HL-60 (cell line): ENCODE measurements around the gene CUTC.

ENCODE experiments used
- DNase-seq, 2 experiments: peaks; one replicate each; pipeline ENCODE4 v3.0.0-alpha.2; 2010 to 2020; ENCODE audit warnings: low read depth in 1 of 2, low spot score in 1 of 2
- H3K27ac ChIP-seq: fragments of 250-450 bp; sonication (Bioruptor Pico); replicated peaks from 2 replicates; pipeline ENCODE4 v1.5.1; 2020; ENCODE audit warnings: mild to moderate bottlenecking, moderate library complexity
- H3K27me3 ChIP-seq: fragments of 250-450 bp; sonication (Bioruptor Pico); 2 replicates; pipeline ENCODE4 v1.5.1; 2021; ENCODE audit warnings: mild to moderate bottlenecking, moderate library complexity; ENCODE audit not compliant: insufficient read depth, poor library complexity, severe bottlenecking
- H3K4me3 ChIP-seq: replicated peaks from 2 replicates; pipeline ENCODE4 v1.5.1; 2011; ENCODE audit warnings: mild to moderate bottlenecking, control low read depth, low read length; ENCODE audit not compliant: insufficient read depth
- GABPA ChIP-seq: IDR thresholded peaks from 2 replicates; pipeline ENCODE4 v1.6.1; 2012; ENCODE audit warnings: low read depth
- POLR2AphosphoS5 ChIP-seq: IDR thresholded peaks from 2 replicates; pipeline ENCODE4 v1.6.1; 2012; ENCODE audit warnings: low read depth
- SPI1 ChIP-seq: IDR thresholded peaks from 2 replicates; pipeline ENCODE4 v1.6.1; 2012; ENCODE audit warnings: low read depth, mild to moderate bottlenecking, borderline replicate concordance
- TF ChIP-seq, protein P1 (sequence below): IDR thresholded peaks from 2 replicates; pipeline ENCODE4 v1.6.1; 2012; ENCODE audit warnings: low read depth; ENCODE audit not compliant: insufficient replicate concordance
- TF ChIP-seq, protein P2 (sequence below): IDR thresholded peaks from one replicate; pipeline ENCODE4 v1.5.1; 2011; ENCODE audit warnings: low read length, control low read depth, inconsistent platforms; ENCODE audit not compliant: insufficient read depth

The CUTC gene

DNA sequence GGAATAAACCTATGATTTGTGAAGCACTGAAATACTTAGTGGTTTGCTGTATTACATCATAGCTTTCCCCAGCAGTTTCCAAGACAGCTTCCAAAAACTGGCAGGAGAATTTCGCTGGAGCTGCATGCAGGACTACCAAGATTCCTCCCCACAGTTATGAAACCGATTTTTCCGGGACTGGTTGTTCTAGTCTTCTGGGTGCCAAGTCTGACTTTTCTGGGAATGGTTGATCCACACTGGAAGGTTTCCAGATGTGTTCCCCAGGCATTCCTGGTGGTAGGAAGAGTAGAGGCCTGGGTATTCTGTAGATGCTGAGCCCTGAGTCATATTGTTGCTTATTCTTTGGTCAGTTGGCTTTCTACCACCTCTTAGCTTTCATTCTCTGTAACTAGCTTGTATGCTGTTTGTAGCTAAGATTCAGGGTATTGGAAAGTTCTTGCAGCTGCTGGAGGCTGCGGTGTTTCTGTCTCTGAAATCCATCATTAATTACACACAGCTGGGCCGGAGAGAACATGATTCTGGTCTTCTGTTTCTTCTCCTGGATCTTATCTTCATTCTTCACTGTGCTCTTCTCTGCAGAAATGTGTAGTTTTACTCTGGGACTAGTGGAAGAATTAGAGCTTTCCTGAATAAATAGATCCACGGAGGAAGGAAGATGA is 56.7 kb downstream of the CUTC start:
- TF ChIP-seq, protein P1, sequence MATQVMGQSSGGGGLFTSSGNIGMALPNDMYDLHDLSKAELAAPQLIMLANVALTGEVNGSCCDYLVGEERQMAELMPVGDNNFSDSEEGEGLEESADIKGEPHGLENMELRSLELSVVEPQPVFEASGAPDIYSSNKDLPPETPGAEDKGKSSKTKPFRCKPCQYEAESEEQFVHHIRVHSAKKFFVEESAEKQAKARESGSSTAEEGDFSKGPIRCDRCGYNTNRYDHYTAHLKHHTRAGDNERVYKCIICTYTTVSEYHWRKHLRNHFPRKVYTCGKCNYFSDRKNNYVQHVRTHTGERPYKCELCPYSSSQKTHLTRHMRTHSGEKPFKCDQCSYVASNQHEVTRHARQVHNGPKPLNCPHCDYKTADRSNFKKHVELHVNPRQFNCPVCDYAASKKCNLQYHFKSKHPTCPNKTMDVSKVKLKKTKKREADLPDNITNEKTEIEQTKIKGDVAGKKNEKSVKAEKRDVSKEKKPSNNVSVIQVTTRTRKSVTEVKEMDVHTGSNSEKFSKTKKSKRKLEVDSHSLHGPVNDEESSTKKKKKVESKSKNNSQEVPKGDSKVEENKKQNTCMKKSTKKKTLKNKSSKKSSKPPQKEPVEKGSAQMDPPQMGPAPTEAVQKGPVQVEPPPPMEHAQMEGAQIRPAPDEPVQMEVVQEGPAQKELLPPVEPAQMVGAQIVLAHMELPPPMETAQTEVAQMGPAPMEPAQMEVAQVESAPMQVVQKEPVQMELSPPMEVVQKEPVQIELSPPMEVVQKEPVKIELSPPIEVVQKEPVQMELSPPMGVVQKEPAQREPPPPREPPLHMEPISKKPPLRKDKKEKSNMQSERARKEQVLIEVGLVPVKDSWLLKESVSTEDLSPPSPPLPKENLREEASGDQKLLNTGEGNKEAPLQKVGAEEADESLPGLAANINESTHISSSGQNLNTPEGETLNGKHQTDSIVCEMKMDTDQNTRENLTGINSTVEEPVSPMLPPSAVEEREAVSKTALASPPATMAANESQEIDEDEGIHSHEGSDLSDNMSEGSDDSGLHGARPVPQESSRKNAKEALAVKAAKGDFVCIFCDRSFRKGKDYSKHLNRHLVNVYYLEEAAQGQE = no peak
- no peak for TF ChIP-seq SPI1
- TF ChIP-seq, protein P2, sequence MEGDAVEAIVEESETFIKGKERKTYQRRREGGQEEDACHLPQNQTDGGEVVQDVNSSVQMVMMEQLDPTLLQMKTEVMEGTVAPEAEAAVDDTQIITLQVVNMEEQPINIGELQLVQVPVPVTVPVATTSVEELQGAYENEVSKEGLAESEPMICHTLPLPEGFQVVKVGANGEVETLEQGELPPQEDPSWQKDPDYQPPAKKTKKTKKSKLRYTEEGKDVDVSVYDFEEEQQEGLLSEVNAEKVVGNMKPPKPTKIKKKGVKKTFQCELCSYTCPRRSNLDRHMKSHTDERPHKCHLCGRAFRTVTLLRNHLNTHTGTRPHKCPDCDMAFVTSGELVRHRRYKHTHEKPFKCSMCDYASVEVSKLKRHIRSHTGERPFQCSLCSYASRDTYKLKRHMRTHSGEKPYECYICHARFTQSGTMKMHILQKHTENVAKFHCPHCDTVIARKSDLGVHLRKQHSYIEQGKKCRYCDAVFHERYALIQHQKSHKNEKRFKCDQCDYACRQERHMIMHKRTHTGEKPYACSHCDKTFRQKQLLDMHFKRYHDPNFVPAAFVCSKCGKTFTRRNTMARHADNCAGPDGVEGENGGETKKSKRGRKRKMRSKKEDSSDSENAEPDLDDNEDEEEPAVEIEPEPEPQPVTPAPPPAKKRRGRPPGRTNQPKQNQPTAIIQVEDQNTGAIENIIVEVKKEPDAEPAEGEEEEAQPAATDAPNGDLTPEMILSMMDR = no peak
- TF ChIP-seq POLR2AphosphoS5 = no peak
- no peak for TF ChIP-seq GABPA
- no peak for DNase-seq
- Histone ChIP-seq H3K27me3 (no peaks in the 10 kb centered on the region), H3K4me3 (no peak overlapping the region), H3K27ac (no peak overlapping the region)

DNA sequence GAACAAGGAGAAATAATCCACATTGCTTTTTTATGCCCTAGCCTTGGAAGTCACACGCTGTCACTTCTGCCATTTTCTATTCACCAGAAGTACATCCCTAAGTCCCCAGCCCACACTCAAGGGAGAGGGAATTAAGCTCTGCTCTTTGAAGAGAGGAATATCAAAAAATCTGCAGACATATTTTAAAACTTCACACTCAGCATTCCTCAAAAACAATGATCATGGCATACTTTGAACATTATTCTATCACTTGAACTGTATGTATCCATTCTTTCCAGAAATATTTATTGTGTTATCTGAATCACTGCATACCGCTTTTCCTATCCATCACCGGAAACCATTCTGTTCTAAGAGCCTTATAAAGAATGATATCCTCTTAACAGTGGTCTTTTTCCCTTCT is 59.8 kb downstream of the CUTC start:
- Histone ChIP-seq H3K27me3 (no peaks in the 10 kb centered on the region), H3K27ac (no peak overlapping the region), H3K4me3 (no peak overlapping the region)
- no peak for DNase-seq
- TF ChIP-seq POLR2AphosphoS5 = no peak
- no peak for TF ChIP-seq SPI1
- no peak for TF ChIP-seq GABPA
- TF ChIP-seq, protein P2 = no peak
- TF ChIP-seq, protein P1 = no peak

DNA sequence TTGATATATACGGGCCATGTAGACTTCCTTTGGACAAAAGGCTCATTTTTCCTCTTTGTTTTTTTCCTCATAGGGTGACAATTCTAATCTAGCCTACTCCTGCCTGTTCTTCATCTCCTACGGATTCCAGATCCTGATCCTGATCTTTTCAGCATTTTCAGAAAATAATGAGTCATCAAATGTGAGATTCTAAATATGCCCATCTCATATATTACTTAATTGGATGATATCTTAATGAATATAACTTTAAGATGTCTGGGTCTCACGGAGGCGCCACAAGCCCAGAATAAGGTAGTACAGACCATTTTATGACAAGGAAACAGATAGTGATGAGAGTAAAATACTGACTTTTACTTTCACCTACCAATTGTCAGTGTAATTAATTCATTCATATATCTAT is 61.8 kb downstream of the CUTC start:
- H3K27me3 ChIP-seq = no peaks in the 10 kb centered on the region
- TF ChIP-seq, protein P1 = no peak
- TF ChIP-seq POLR2AphosphoS5 (no peak), SPI1 (no peak), GABPA (no peak)
- TF ChIP-seq, protein P2 = no peak
- no peak overlapping the region for H3K4me3 ChIP-seq
- no peak overlapping the region for H3K27ac ChIP-seq
- DNase-seq = no peak
